RWPE1 (cell line): ENCODE measurements around the gene VMO1.

Source experiments
- CTCF ChIA-PET: fragments of 350-600 bp; sonication (Branson Sonifier 250); formaldehyde crosslinking; extraction: SDS; loops from one replicate; lab custom pipeline; 2021; lab: Yijun Ruan, JAX
- POLR2A ChIA-PET: fragments of 400-600 bp; formaldehyde crosslinking; extraction: SDS; loops from one replicate; lab custom pipeline; 2020; ENCODE audit warnings: antibody characterized with exemption; ENCODE audit not compliant: low non-redundant PET; lab: Yijun Ruan, JAX
- DNase-seq: peaks from one replicate; pipeline ENCODE4 v3.0.0; 2012; ENCODE audit warnings: low spot score
- H3K27ac ChIP-seq: fragments of 450-650 bp; 2 replicates; pipeline ENCODE4 v1.5.1; 2017
- CTCF ChIP-seq: fragments of 450-650 bp; conservative IDR thresholded peaks from 2 replicates; pipeline ENCODE4 v1.5.1; 2017; ENCODE audit warnings: low read depth, mild to moderate bottlenecking

The VMO1 gene

DNA sequence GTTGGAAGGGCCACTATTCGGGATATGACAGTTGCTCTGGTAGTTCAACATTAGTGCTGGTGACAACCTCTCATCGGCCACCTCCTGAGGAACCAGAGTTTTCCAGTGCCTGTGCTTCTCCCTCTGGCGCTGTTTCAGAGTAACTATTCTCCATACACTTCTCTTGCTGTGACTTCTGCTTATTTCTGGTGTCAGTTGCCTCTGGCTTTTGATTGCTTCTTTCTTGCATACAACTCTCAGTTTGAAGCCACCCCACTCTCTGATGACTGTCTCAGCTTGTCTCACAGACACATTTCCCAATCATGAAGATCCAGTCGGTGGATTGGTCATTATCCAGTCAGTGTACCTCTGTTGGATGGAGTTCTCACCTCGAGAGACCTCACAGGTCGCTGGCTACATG lies 17.9 kb downstream of the VMO1 start:
- DNase-seq = no peak
- no peak for TF ChIP-seq CTCF
- no peak overlapping the region for H3K27ac ChIP-seq
- ChIA-PET CTCF (no interaction called here), POLR2A (no interaction called here)

DNA sequence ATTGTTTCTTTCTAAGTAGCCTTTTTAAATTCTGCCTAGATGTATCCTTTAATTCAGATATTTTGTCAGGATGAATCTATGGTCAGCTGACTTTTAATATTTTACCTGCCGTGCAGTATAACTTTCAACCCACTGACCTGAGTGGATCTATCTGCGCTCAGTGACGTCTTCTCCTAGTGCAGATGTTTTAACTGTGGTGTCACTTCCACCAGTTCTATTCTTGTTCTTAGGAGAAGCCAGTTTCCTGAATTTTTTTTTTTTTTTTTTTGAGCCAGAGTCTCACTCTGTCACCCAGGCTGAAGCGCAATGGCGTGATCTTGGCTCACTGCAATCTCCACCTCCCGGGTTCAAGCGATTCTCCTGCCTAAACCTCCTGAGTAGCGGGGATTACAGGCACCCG lies 19.4 kb downstream of the VMO1 start:
- CTCF ChIA-PET = no interaction called here
- no peak overlapping the region for H3K27ac ChIP-seq
- POLR2A ChIA-PET = no interaction called here
- no peak for TF ChIP-seq CTCF
- no peak for DNase-seq

DNA sequence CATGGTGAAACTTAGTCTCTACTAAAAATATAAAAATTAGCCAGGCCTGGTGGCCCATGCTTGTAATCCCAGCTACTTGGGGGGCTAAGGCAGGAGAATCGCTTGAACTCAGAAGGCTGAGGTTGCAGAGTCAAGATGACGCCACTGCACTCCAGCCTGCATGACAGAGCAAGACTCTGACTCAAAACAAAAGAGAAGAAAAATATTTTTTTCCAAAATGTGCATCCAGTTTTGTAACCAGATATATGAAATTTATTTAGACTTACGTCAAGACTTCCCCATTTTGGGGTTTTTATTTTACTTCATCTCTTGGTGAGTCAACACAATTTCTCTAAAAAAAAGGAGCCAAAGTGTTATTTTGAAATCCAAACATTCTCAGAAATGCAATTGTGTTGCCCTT lies 20.0 kb downstream of the VMO1 start:
- no peak for DNase-seq
- CTCF ChIA-PET = no interaction called here
- H3K27ac ChIP-seq = no peak overlapping the region
- POLR2A ChIA-PET = no interaction called here
- TF ChIP-seq CTCF = no peak

GRCh38 chr17:4764595-4764994 lies 21.6 kb downstream of the VMO1 start:
- no peak for TF ChIP-seq CTCF
- no peak overlapping the region for H3K27ac ChIP-seq
- no peak for DNase-seq
- CTCF ChIA-PET = interaction anchor here (0.9 kb wide), 1 partner anchor 26 kb away, joined by 3 read pairs; no protein-coding TSS in a partner anchor
- POLR2A ChIA-PET = no interaction called here

DNA sequence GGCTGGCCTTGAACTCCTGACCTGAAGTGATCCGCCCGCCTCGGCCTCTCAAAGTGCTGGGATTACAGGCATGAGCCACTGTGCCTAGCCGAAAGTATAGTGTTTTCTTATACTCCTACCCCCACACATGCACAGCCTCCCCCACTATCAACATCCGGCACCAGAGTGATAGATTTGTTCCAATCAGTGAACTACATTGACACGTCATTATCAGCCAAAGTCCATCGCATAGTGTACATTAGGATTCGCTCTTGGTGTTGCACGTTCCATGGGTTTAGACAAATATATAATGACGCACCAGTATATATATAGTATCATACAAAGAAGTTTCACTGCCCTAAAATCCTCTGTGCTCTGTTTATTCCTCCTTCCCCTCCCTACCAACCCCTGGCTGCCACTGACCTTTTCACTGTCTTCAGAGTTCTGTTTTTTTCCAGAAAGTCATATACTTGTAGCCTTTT lies 26.4 kb downstream of the VMO1 start:
- no peak for TF ChIP-seq CTCF
- POLR2A ChIA-PET = no interaction called here
- H3K27ac ChIP-seq = no peak overlapping the region
- DNase-seq = no peak
- CTCF ChIA-PET = no interaction called here

DNA sequence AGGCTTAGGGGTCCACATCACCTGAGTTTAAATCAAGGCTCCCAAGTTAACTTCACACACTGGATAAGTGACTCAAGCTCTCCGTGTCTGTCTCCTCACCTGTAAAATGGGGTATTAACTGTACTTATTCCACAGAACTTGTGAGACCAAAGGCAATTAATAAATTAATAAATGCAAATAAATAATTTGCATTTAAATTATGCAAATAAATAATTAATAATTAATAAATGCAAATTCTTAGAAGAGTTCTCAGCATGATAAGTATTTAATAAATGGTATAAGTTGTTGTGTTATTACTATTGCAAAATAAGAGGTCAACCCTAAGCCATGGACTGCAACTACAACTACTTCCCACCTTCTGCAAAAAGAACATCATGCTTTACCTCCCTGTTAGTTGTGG lies 32.8 kb downstream of the VMO1 start:
- DNase-seq = no peak
- TF ChIP-seq CTCF = no peak
- ChIA-PET CTCF (interaction anchor here (0.7 kb wide), 1 partner anchor 171 kb away, joined by 4 read pairs; no protein-coding TSS in a partner anchor), POLR2A (no interaction called here)
- H3K27ac ChIP-seq = no peak overlapping the region

DNA sequence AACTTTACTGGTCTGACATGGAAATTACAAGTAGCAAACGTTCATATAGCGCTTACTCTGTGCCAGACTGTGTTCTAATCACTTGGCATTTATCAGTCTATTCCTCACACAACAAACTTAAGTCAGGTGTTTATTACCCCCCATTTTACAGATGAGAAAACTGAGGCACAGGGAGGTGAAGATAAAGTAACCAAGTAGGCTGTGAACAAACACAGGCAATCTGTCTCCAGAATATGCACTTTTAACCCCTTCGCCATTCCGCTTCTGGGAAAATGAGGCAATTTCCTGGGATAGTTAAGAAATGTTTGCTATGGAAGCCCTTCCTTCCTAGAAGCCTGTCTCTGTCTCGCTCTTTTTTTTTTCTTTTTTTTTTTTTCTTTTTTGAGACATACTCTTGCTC lies 34.2 kb downstream of the VMO1 start:
- CTCF ChIA-PET = no interaction called here
- TF ChIP-seq CTCF = no peak
- POLR2A ChIA-PET = no interaction called here
- no peak overlapping the region for H3K27ac ChIP-seq
- DNase-seq = no peak
